Lower lobe of right lung (tissue), 2 donors: ENCODE data around the gene CGB7. TPM values are rescaled to one million over a fixed set of nuclear protein-coding genes. Genes with fewer than 3 reads are reported as not detected.

ENCODE experiments used
- ATAC-seq, 2 donors: fragments of 200-7000 bp; cut with Tn5 transposase; one replicate each; pipeline ENCODE4 v1.9.1; 2020 to 2022; ENCODE audit warnings: mild to moderate bottlenecking in 2 of 2, moderate library complexity in 2 of 2
- DNase-seq: peaks from one replicate; pipeline ENCODE4 v3.0.0-alpha.2; 2020
- H3K27ac ChIP-seq: fragments of 200-600 bp; one replicate; pipeline ENCODE4 v1.8.0; 2022
- H3K27me3 ChIP-seq: fragments of 200-600 bp; one replicate; pipeline ENCODE4 v1.8.0; 2022; ENCODE audit warnings: low read depth
- H3K36me3 ChIP-seq: fragments of 200-600 bp; one replicate; pipeline ENCODE4 v1.8.0; 2022; ENCODE audit warnings: mild to moderate bottlenecking
- H3K4me1 ChIP-seq: fragments of 200-600 bp; one replicate; pipeline ENCODE4 v1.8.0; 2022
- H3K4me3 ChIP-seq: fragments of 200-600 bp; one replicate; pipeline ENCODE4 v1.8.0; 2022; ENCODE audit warnings: mild to moderate bottlenecking
- H3K9me3 ChIP-seq: fragments of 200-600 bp; one replicate; pipeline ENCODE4 v1.8.0; 2022
- CTCF ChIP-seq: fragments of 200-600 bp; IDR thresholded peaks from one replicate; pipeline ENCODE4 v1.8.0; 2022; ENCODE audit warnings: antibody characterized with exemption, mild to moderate bottlenecking
- intact Hi-C: fragments of 100-400 bp; cut with DNase I; formaldehyde crosslinking; loops from one replicate; pipeline ENCODE4 v1.11.0; 2022
- long read RNA-seq: library from polyadenylated mRNA; unstranded; transcript quantifications from one replicate; pipeline ENCODE4 v2.0.0, GENCODE V29; 2021
- total RNA-seq: library from RNA; stranded (reverse); fragmentation: NEBNext Ultra II Directional; extraction: Animal tissue kit (Norgen Biotek cat#: 25700); gene quantifications from one replicate; pipeline ENCODE4 v1.2.1, GENCODE V29; 2021
- donor health status: DM: no; HTN: yes; CAD: no; lungs with severe emphysema.

Gene CGB7
- 0.77 TPM for total RNA-seq
- long read RNA-seq, partial matches to known transcripts, result 0 of 2 reads
- long read RNA-seq, other reads (novel, unspliced or antisense), result 2 of 2 reads

DNA sequence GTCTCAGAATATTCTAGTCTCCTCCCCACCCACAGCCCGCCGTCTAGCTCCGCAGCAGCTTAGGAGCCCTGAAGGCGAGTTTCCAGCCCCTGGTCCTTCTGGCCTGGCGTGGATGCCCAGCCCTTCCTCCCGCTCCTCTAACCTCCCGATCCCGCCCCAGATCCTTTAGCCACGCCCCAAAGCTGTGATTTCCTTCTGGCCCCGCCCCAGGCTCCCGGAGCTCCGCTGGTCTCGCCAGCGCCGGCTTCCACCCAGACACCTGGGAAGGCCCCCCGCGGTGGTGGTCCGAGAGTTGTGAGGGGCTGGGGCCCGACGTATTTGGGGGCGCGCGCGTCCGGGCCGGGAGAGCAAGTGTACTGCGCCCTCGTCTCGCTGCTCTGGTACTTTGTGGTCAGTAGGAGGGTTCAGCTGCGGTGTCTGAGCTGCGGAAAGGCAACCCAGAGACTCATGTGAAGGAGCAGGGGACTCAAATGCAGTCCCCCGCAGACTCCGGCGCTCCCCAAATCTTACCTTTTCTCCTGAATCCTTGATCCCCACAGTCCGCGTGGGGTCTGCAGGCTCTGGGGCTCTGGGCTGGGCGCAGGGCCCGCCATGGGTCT is at the start of gene CGB7:
TSS of gene CGB7 (minus strand) at position 114 of the 599 bp plus-strand sequence. CDS start 2,374 bp downstream, outside the sequence.
- ATAC-seq, result peak; percentile 81 to 86
- Histone ChIP-seq H3K4me1 (peaks cover 25% of the 10 kb centered on the region), H3K36me3 (no peaks in the 10 kb centered on the region), H3K27me3 (peaks cover 28% of the 10 kb centered on the region), H3K27ac (no peak within 1 kb of the TSS), H3K9me3 (no peaks in the 10 kb centered on the region), H3K4me3 (peak within 1 kb of the TSS; percentile 71)
- DNase-seq, result peak; percentile 84
- no peak for TF ChIP-seq CTCF
- intact Hi-C loops, result no loop called here

DNA sequence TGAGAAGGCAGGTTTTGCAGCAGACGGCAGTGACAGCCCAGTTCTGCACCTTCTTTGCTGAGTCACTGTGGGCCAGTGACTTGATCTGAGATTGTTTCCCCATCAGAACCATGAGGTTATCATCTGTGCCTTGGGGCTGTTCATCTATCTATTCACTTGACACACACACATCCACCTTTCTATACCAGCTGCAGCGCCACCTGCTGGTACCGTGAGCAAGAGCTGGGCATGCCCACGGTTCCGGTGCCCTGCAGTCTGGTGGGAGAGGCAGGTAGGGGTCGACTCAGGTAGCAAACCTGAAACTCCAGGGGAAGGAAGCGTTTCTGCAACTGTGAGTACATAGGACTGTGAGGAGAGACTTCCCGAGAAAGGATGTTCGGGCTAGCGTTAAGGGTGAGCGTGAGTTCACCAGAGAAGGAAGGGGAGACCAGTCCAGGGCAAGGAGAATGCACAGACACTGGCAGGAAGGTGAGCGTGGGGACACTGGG is 49.1 kb upstream of the CGB7 start:
- no peak overlapping the region for H3K27ac ChIP-seq
- H3K36me3 ChIP-seq, result peaks cover 78% of the 10 kb centered on the region
- peak; percentile 71 for DNase-seq
- intact Hi-C loops, result no loop called here
- ATAC-seq, result peak; percentile 16 to 48
- no peaks in the 10 kb centered on the region for H3K9me3 ChIP-seq
- no peaks in the 10 kb centered on the region for H3K27me3 ChIP-seq
- peak; percentile 76 for TF ChIP-seq CTCF
- H3K4me3 ChIP-seq, result no peak overlapping the region
- peaks cover 5% of the 10 kb centered on the region for H3K4me1 ChIP-seq

- Histone ChIP-seq H3K4me3 (no peak overlapping the region), H3K27me3 (no peaks in the 10 kb centered on the region), H3K36me3 (peaks cover 100% of the 10 kb centered on the region), H3K4me1 (no peaks in the 10 kb centered on the region), H3K27ac (no peak overlapping the region), H3K9me3 (no peaks in the 10 kb centered on the region)
- intact Hi-C loops, result no loop called here
- TF ChIP-seq CTCF, result no peak
- ATAC-seq (no peak), DNase-seq (no peak)
These were observed 46.8 kb upstream of the CGB7 start for GRCh38 chr19:49104229-49104864.

DNA sequence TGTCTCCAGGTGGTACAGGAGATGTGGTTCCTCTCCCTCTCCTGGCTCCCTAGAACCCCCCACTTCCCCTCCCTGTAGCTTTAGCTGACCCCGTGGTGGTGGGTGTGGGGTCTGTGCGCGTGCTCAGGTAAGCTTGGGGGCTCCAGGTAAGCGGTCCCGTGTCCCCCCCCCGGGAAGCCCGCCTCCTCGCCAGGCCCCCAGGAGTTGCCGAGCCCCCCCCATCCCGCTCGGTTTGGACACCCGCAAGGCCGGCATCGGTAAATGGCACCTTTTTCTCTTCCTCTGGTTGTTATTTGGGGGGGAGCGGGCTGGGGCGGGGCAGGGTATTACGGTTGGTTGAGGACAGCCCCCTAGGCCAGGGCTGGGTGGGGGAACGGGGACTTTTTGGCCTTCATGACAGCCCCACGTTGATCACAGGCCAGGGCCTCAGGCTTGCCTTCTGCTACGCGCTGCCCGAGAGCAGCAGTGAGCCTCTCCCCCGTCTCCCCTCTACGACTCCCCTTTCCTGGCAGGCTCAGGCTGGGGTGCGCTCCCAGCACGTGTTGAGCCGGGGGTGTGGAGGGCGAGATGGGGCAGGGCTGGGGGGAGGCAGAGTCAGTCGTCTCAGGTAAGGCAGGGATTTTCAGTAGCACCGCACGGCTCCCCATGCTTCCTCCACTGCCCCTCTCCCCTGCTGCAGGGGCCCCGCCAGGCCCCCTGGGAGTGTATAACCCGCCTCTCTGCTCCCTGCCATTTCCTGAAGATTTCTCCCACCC is 46.0 kb upstream of the CGB7 start:
- no peak overlapping the region for H3K27ac ChIP-seq
- DNase-seq (no peak), ATAC-seq (peak in 1 of 2 donors; percentile 3)
- no peaks in the 10 kb centered on the region for H3K27me3 ChIP-seq
- H3K4me3 ChIP-seq, result no peak overlapping the region
- H3K4me1 ChIP-seq, result no peaks in the 10 kb centered on the region
- no peaks in the 10 kb centered on the region for H3K9me3 ChIP-seq
- H3K36me3 ChIP-seq, result peaks cover 100% of the 10 kb centered on the region
- intact Hi-C loops, result no loop called here
- no peak for TF ChIP-seq CTCF

- H3K27ac ChIP-seq, result no peak overlapping the region
- H3K9me3 ChIP-seq, result no peaks in the 10 kb centered on the region
- H3K4me3 ChIP-seq, result no peak overlapping the region
- ATAC-seq (no peak), DNase-seq (no peak)
- H3K4me1 ChIP-seq, result peaks cover 5% of the 10 kb centered on the region
- H3K36me3 ChIP-seq, result peaks cover 100% of the 10 kb centered on the region
- H3K27me3 ChIP-seq, result no peaks in the 10 kb centered on the region
- TF ChIP-seq CTCF, result no peak
- intact Hi-C loops, result no loop called here
These were observed 44.8 kb upstream of the CGB7 start for GRCh38 chr19:49102303-49102702.
